Measurements from ENCODE around the gene GLE1. TPM values are rescaled to one million over a fixed set of nuclear protein-coding genes. Genes with fewer than 3 reads are reported as not detected.

GLE1 gene
- total and polyA plus RNA-seq, 5 donors from 2014 or later: 16.7 to 34.1 (median 29.6) TPM

GRCh38 chr9:128485414-128485855 is 19.1 kb upstream of the GLE1 start:
- peaks cover 75% of the 10 kb centered on the region for H3K36me3 ChIP-seq (ENCODE audit: control insufficient read depth, insufficient read depth, low read length)
- no peaks in the 10 kb centered on the region for H3K4me1 Mint-ChIP-seq
- H3K4me3 Mint-ChIP-seq: no peak overlapping the region
- H3K27me3 Mint-ChIP-seq: no peaks in the 10 kb centered on the region
- no peak overlapping the region for H3K27ac ChIP-seq (ENCODE audit: insufficient read depth, low read length, poor library complexity, severe bottlenecking)
- H3K4me1 ChIP-seq (ENCODE audit: control insufficient read depth, insufficient read depth, low read length, poor library complexity, severe bottlenecking): no peaks in the 10 kb centered on the region
- no peak overlapping the region for H3K4me3 ChIP-seq (ENCODE audit: low read depth, low read length)
- no peak for DNase-seq
- peaks cover 49% of the 10 kb centered on the region for H3K36me3 Mint-ChIP-seq
- no peaks in the 10 kb centered on the region for H3K9me3 Mint-ChIP-seq
- no peaks in the 10 kb centered on the region for H3K27me3 ChIP-seq (ENCODE audit: control insufficient read depth, insufficient read depth, low read length)
- no peak overlapping the region for H3K27ac Mint-ChIP-seq
- no peaks in the 10 kb centered on the region for H3K9me3 ChIP-seq (ENCODE audit: control insufficient read depth in 2 of 2, low read length in 2 of 2)
- ATAC-seq (ENCODE audit: low read depth in 2 of 2): no peak

GRCh38 chr9:128486201-128486600 is 18.3 kb upstream of the GLE1 start:
- Mint-ChIP-seq H3K27ac (no peak overlapping the region), H3K4me1 (no peaks in the 10 kb centered on the region), H3K36me3 (peaks cover 52% of the 10 kb centered on the region)

GRCh38 chr9:128493424-128493823 is 11.1 kb upstream of the GLE1 start:
- peaks cover 26% of the 10 kb centered on the region for H3K36me3 Mint-ChIP-seq
- no peak overlapping the region for H3K4me3 Mint-ChIP-seq
- no peaks in the 10 kb centered on the region for H3K27me3 Mint-ChIP-seq
- ATAC-seq (ENCODE audit: low read depth in 2 of 2) (no peak), DNase-seq (no peak)
- no peak overlapping the region for H3K27ac Mint-ChIP-seq
- no peaks in the 10 kb centered on the region for H3K9me3 ChIP-seq (ENCODE audit: control insufficient read depth in 2 of 2, low read length in 2 of 2)
- H3K9me3 Mint-ChIP-seq: no peaks in the 10 kb centered on the region
- no peaks in the 10 kb centered on the region for H3K27me3 ChIP-seq (ENCODE audit: control insufficient read depth, insufficient read depth, low read length)
- no peak overlapping the region for H3K27ac ChIP-seq (ENCODE audit: insufficient read depth, low read length, poor library complexity, severe bottlenecking)
- no peaks in the 10 kb centered on the region for H3K4me1 Mint-ChIP-seq
- H3K36me3 ChIP-seq (ENCODE audit: control insufficient read depth, insufficient read depth, low read length): peaks cover 63% of the 10 kb centered on the region
- H3K4me1 ChIP-seq (ENCODE audit: control insufficient read depth, insufficient read depth, low read length, poor library complexity, severe bottlenecking): no peaks in the 10 kb centered on the region
- no peak overlapping the region for H3K4me3 ChIP-seq (ENCODE audit: low read depth, low read length)

More at GRCh38 chr9:128486201-128486600, 18.3 kb upstream of the GLE1 start:
- H3K4me1 ChIP-seq (ENCODE audit: control insufficient read depth, insufficient read depth, low read length, poor library complexity, severe bottlenecking): no peaks in the 10 kb centered on the region
- H3K27ac ChIP-seq (ENCODE audit: insufficient read depth, low read length, poor library complexity, severe bottlenecking): no peak overlapping the region
- Mint-ChIP-seq H3K27me3 (no peaks in the 10 kb centered on the region), H3K9me3 (no peaks in the 10 kb centered on the region), H3K4me3 (no peak overlapping the region)
- peaks cover 72% of the 10 kb centered on the region for H3K36me3 ChIP-seq (ENCODE audit: control insufficient read depth, insufficient read depth, low read length)
- no peak for DNase-seq
- no peaks in the 10 kb centered on the region for H3K27me3 ChIP-seq (ENCODE audit: control insufficient read depth, insufficient read depth, low read length)
- no peak for ATAC-seq (ENCODE audit: low read depth in 2 of 2)
- H3K9me3 ChIP-seq (ENCODE audit: control insufficient read depth in 2 of 2, low read length in 2 of 2): no peaks in the 10 kb centered on the region
- H3K4me3 ChIP-seq (ENCODE audit: low read depth, low read length): no peak overlapping the region

- Mint-ChIP-seq H3K36me3 (peaks cover 24% of the 10 kb centered on the region), H3K27ac (no peak overlapping the region), H3K4me1 (no peaks in the 10 kb centered on the region), H3K27me3 (no peaks in the 10 kb centered on the region), H3K4me3 (no peak overlapping the region), H3K9me3 (no peaks in the 10 kb centered on the region)
- Histone ChIP-seq H3K36me3 (ENCODE audit: control insufficient read depth, insufficient read depth, low read length) (peaks cover 65% of the 10 kb centered on the region), H3K27ac (ENCODE audit: insufficient read depth, low read length, poor library complexity, severe bottlenecking) (no peak overlapping the region), H3K9me3 (ENCODE audit: control insufficient read depth in 2 of 2, low read length in 2 of 2) (no peaks in the 10 kb centered on the region), H3K4me1 (ENCODE audit: control insufficient read depth, insufficient read depth, low read length, poor library complexity, severe bottlenecking) (no peaks in the 10 kb centered on the region), H3K27me3 (ENCODE audit: control insufficient read depth, insufficient read depth, low read length) (no peaks in the 10 kb centered on the region), H3K4me3 (ENCODE audit: low read depth, low read length) (no peak overlapping the region)
- ATAC-seq (ENCODE audit: low read depth in 2 of 2) (no peak), DNase-seq (no peak)
These were observed 10.3 kb upstream of the GLE1 start for GRCh38 chr9:128494108-128494745.

GRCh38 chr9:128494746-128495129 is 9.8 kb upstream of the GLE1 start:
- Mint-ChIP-seq H3K36me3 (peaks cover 22% of the 10 kb centered on the region), H3K4me3 (no peak overlapping the region), H3K27ac (no peak overlapping the region), H3K27me3 (no peaks in the 10 kb centered on the region), H3K4me1 (no peaks in the 10 kb centered on the region), H3K9me3 (no peaks in the 10 kb centered on the region)
- Histone ChIP-seq H3K27ac (ENCODE audit: insufficient read depth, low read length, poor library complexity, severe bottlenecking) (no peak overlapping the region), H3K9me3 (ENCODE audit: control insufficient read depth in 2 of 2, low read length in 2 of 2) (no peaks in the 10 kb centered on the region), H3K4me1 (ENCODE audit: control insufficient read depth, insufficient read depth, low read length, poor library complexity, severe bottlenecking) (no peaks in the 10 kb centered on the region), H3K27me3 (ENCODE audit: control insufficient read depth, insufficient read depth, low read length) (no peaks in the 10 kb centered on the region), H3K4me3 (ENCODE audit: low read depth, low read length) (no peak overlapping the region), H3K36me3 (ENCODE audit: control insufficient read depth, insufficient read depth, low read length) (peaks cover 65% of the 10 kb centered on the region)
- no peak for ATAC-seq (ENCODE audit: low read depth in 2 of 2)
- no peak for DNase-seq

- H3K4me1 ChIP-seq (ENCODE audit: control insufficient read depth, insufficient read depth, low read length, poor library complexity, severe bottlenecking): no peaks in the 10 kb centered on the region
- H3K27me3 ChIP-seq (ENCODE audit: control insufficient read depth, insufficient read depth, low read length): no peaks in the 10 kb centered on the region
- H3K36me3 ChIP-seq (ENCODE audit: control insufficient read depth, insufficient read depth, low read length): peaks cover 67% of the 10 kb centered on the region
- H3K36me3 Mint-ChIP-seq: peaks cover 24% of the 10 kb centered on the region
- H3K27ac Mint-ChIP-seq: peak overlapping the region in 1 of 3 donors; percentile 44
- no peak for DNase-seq
- no peak overlapping the region for H3K4me3 ChIP-seq (ENCODE audit: low read depth, low read length)
- no peaks in the 10 kb centered on the region for H3K27me3 Mint-ChIP-seq
- no peak overlapping the region for H3K27ac ChIP-seq (ENCODE audit: insufficient read depth, low read length, poor library complexity, severe bottlenecking)
- H3K9me3 ChIP-seq (ENCODE audit: control insufficient read depth in 2 of 2, low read length in 2 of 2): no peaks in the 10 kb centered on the region
- no peak overlapping the region for H3K4me3 Mint-ChIP-seq
- no peak for ATAC-seq (ENCODE audit: low read depth in 2 of 2)
- no peaks in the 10 kb centered on the region for H3K4me1 Mint-ChIP-seq
- no peaks in the 10 kb centered on the region for H3K9me3 Mint-ChIP-seq
These were observed 9.2 kb upstream of the GLE1 start for GRCh38 chr9:128495296-128495695.

GRCh38 chr9:128495804-128496417 is 8.6 kb upstream of the GLE1 start:
- H3K27me3 ChIP-seq (ENCODE audit: control insufficient read depth, insufficient read depth, low read length): no peaks in the 10 kb centered on the region
- H3K27me3 Mint-ChIP-seq: no peaks in the 10 kb centered on the region
- H3K4me1 ChIP-seq (ENCODE audit: control insufficient read depth, insufficient read depth, low read length, poor library complexity, severe bottlenecking): no peaks in the 10 kb centered on the region
- peak overlapping the region in 1 of 3 donors; percentile 44 for H3K27ac Mint-ChIP-seq
- H3K4me1 Mint-ChIP-seq: no peaks in the 10 kb centered on the region
- no peak overlapping the region for H3K27ac ChIP-seq (ENCODE audit: insufficient read depth, low read length, poor library complexity, severe bottlenecking)
- ATAC-seq (ENCODE audit: low read depth in 2 of 2) (no peak), DNase-seq (no peak)
- H3K36me3 Mint-ChIP-seq: peaks cover 21% of the 10 kb centered on the region
- no peak overlapping the region for H3K4me3 Mint-ChIP-seq
- H3K9me3 ChIP-seq (ENCODE audit: control insufficient read depth in 2 of 2, low read length in 2 of 2): no peaks in the 10 kb centered on the region
- H3K4me3 ChIP-seq (ENCODE audit: low read depth, low read length): no peak overlapping the region
- H3K36me3 ChIP-seq (ENCODE audit: control insufficient read depth, insufficient read depth, low read length): peaks cover 70% of the 10 kb centered on the region
- no peaks in the 10 kb centered on the region for H3K9me3 Mint-ChIP-seq
